Putamen (tissue), 1 donor: ENCODE measurements around the gene S100Z.
"Not testable (repeated sequence)": the region's sequence is repeated elsewhere in the genome, so short reads cannot be mapped to it uniquely, and the experiment has no call there.

Experiments used
- DNase-seq: peaks from one replicate; pipeline ENCODE4 v3.0.0-alpha.2; 2016; ENCODE audit warnings: low spot score

S100Z gene

DNA sequence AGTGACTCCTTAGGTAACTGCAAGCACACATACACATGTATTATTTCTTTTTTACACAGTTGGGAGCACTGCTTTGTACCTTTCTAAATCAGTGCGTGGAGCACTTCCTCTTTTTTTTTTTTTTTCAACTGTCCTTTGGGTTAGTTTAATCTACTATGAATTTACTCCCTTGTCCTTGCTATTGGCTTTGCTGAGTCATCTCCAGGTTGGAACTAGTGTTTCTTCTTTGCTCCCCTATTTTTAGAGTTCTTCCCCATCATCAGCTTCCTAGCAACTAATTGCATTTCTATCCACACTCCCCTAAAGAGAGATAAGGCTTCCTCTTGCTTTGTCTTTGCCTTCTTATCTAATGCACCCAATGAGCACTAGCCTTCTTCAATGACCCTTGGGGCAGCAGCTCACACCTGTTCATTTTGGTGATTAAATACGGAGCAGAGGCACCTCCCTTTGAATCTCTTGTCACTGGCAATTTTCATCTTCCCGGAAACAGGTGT, 24.3 kb downstream of the S100Z start:
- no peak for DNase-seq

DNA sequence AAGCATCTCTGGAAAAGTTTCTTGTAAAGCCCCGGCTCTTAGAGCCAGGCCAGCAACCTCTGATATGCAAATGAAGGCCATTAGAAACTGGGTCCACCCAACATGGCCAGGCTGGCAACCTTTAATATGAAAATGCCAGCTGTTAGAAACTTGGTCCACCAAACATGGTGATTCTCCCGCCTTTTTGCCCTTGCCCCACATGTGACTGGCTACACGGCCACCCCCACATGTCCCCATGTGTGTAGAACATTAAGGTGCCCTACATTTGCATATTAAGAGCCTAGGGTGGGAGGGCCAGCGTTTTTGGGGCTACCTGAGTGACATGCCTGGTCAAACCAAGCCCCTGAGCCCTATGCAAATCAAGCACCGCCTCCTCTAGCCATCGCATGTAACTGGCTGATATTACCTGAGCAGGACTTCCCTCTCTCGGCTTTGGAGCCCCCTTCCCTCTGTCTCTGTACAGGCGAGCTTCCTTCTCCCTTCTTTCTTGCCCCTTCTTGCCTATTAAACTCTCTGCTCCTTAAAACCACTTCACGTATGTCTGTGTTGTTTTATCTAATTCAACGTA, 39.0 kb downstream of the S100Z start:
- no peak for DNase-seq

DNA sequence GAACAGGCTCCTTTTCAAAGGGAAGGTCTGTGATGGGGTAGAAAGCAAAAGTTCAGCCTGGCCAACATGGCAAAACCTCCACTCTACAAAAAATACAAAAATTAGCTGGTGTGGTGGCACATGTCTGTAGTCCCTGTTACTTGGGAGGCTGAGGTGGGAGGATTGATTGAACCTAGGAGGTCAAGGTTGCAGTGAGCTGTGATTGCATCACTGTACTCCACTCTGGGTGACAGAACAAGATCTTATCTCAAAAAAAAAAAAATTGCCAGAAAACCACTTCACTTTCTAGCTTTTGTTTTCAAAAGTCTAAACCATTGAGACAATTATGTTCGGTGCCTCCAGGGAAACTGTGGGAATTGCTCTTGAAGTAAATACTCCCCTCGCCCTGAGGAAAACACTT, 43.5 kb downstream of the S100Z start:
- no peak for DNase-seq

DNA sequence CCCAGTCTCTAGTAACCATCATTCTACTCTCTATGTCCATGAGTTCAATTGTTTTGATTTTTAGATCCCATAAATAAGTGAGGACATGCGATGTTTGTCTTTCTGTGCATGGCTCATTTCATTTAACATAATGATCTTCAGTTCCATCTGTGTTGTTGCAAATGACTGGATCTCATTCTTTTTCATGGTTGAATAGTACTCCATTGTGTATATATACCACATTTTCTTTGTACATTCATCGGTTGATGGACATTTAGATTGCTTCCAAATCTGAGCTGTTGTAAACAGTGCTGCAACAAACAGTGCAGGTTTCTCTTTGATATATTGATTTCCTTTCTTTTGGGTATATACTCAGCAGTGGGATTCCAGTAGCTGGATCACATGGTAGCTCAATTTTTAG, 46.4 kb downstream of the S100Z start:
- DNase-seq: no peak

DNA sequence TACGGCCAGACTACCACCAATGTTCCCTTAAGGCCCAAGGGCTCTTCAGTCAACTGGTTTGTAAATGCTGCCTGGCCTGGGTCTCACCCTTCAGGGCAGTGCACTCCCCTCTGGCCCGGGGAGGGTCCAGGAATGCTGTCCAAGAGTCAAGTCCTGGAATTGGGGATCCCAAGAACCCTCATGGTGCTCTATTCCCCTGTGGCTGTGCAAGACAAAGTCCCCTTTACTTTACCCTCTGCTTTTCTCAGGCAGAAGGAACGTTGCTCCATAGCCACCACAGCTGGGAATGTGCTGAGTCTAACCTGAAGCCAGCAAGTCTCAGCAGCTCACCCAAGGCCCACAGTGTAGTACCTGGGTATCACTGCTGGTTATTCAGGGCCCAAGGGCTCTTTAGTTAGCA, 51.7 kb downstream of the S100Z start:
- DNase-seq: no peak

DNA sequence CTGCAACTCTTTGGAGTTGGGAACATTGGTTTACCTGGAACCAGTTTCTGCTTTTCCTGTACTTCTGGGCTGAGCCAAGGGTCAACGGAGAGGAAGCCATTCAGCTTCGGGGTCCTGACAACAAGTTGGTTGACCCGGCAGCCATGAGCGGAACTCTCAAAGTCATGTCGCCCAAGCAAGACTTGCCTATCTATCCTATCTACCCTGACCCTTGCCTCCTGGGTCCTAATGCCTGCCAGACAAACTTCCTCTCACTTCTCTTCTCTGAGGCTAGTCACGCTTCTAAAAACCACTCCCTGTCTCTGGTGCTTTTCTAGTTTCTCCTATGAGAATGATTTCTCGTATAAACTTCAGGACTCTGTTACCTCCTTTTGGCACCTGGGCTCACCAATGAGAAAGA, 58.4 kb downstream of the S100Z start:
- DNase-seq: no peak

DNA sequence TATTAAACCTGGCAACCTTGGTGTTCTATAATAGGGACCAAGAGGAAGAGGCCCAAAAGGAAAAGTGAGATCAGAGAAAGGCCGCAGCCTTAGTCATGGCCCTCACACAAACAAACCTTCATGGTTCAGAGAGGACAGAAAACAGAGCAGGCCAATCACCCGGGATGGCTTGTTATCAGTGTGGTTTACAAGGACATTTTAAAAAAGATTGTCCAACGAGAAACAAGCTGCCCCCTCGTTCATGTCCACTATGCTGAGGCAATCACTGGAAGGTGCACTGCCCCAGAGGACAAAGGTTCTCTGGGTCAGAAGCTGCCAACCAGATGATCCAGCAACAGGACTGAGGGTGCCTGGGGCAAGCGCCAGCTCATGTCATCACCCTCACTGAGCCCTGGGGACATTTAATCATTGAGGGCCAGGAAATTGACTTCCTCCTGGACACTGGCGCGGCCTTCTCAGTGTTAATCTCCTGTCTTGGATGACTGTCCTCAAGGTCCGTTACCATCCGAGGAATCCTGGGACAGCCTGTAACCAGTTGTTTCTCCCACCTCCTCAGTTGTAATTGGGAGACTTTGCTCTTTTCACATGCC, 60.6 kb downstream of the S100Z start:
- not testable (repeated sequence) for DNase-seq

DNA sequence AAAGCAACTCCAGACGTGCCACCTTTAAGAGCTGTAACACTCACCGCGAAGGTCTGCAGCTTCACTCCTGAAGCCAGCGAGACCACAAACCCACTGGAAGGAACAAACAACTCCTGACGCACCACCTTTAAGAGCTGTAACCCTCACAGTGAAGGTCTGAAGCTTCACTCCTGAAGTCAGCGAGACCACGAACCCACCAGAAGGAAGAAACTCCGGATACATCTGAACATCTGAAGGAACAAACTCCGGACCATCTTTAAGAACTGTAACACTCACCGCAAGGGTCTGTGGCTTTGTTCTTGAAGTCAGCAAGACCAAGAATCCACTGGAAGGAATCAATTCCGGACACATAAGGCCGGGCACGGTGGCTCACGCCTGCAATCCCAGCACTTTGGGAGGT, 64.9 kb downstream of the S100Z start:
- not testable (repeated sequence) for DNase-seq

DNA sequence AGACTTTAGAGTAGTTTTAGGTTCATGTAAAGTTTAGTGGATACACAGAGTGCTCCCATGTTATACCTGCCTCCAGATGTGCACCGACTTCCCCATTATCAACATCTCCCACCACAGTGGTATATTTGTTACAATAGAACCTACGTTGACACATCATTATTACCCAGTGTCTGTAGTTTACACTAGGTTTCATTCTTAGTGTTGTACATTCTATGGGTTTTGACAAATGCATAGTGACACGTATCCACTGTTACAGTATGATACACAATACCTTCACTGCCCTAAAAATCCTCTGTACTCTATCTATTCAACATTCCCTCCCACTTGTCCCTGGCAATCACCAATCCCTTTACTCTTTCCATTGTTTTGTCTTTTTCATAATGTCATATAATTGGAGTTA, 68.7 kb downstream of the S100Z start:
- no peak for DNase-seq

DNA sequence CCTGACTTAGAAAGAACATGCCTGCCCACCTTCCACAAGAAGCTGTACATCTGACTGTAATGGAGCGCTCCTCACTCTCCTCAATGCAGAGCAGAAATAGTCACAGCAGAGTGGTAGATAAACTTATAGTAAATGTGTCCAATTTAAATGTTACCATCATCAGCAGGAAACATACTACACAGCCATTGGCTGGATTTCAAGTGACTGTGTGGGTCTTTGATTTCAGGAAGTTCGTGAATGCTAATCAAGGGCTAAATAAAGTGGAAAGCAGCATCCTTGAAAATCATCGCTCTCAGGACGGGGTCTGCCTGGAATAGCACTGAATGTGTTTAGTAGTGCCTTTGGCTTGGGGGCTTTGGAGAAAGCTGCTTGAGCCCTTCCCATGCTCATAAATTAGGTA, 70.7 kb downstream of the S100Z start:
- no peak for DNase-seq

DNA sequence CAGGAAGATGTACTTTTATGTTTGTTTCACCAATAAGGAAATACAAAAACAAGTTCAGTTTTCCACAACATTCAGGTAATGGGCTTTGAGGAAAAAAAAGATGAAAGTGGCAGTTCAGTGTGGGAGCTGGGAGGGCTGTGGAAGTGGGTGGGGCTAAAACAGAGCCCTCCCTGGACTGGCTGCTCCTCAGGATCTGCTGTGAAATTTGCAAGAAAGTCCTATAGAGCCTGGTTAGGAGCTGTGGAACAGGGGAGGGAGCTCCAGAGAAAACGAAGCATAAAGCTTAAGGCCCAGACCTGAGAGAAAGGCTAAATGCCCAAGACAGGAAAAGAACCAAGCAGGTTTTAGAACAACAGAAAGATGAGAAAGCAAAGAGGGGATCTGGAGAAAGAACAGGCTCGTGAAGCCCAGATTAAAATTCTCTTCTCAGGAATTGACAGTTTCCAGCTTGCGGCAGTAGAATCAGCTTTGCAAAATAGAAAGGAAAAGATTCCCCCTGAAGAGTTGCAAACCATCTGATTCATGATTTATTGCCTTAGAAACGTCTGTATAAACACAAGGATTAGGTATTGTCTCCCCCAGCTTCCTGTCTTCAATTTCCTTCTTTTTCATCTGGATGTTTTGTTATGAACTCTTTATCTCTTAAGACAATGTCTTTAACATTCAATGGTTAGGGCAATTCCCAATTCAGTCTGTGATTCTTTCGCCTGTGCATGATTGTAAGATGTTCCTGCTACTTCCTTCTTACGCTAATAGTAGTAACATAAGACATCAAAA, 76.7 kb downstream of the S100Z start:
- no peak for DNase-seq

DNA sequence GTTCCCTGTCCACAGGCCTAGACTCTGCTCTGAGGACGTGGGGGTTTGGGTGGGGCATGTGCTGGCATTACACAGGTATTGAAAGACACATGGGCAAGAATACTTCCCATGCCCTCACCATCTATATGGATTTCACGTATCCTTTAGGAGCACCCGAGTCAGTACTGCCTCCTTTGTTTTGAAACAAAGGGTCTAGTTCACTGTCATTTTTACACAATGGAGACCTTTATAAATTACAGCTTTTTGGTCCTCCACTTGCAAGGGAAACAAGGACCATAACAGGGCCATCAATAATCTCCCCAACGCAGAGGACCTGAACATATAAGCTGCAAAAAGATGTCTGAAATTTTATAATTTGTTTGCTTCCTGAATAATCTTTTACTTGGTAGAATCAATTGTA, 78.1 kb downstream of the S100Z start:
- DNase-seq: peak; percentile 47

DNA sequence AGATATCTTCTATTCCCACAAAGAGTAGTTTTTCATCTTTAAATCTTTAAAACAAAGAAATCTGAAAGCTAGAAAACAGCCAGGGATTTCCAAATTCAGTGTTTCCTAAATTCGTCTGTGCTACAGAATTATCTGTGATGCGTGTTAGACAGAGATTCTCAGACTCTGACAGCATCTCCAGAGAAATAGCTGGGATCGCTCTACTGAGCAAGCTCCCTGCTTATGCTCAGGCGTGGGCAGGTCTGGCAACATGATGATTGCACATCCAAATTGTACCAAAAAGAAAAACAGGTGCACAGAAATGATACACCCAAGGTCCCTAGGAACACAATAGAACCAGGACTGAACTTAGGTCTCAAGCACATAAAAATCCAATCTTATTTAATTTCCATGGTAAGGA, 80.3 kb downstream of the S100Z start:
- no peak for DNase-seq

DNA sequence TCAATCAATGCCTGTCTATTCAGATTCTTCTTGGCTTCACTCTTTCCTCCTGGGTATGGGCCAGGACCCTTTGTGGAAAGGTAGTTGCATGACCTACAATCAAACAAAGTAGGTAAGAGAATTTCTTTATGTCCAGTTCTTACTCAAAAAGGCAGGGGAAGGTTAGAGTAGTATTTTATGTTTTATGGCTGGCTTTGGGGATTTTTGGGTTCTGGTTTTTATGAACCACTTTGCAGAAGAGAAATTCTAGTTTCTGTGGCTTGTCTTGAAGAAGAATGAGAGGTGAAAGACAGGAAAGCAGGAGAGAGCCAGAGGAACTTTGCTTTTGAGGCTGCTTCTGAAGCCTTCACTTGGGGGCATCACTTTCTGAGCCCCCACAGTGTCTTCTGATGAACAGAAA, 88.4 kb downstream of the S100Z start:
- no peak for DNase-seq

DNA sequence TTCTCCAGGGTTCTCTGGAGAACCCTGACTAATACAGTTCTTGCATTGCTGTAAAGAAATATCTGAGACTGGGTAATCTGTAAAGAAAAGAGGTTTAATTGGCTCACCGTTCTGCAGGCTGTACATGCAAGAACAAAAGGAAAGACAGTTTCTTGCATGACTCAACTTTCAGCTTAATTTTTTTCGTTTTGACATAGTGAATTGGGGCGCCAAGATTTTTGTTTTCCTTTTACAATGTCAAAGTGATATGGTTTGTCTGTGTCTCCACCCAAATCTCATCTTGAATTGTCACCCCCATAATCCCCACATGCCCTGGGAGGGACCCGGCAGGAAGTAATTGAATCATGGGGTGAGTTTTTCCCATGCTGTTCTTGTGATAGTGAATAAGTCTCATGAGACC, 91.2 kb downstream of the S100Z start:
- DNase-seq: no peak

DNA sequence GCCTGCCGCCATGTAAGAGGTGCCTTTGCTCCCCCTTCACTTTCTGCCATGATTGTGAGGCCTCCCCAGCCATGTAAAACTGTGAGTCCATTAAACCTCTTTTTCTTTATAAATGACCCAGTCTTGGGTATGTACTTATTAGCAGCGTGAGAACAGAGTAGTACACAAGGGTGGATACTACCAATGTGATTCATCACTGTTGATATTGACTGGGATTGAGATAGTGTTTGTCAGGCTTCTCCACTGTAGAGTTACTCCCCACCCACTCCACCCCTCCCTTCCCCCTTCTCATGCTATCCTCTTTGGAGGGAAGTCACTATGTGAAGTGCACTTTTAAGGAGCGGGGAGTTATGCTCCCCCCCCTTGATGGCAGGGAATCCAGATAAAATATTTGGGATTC, 91.6 kb downstream of the S100Z start:
- DNase-seq: no peak

DNA sequence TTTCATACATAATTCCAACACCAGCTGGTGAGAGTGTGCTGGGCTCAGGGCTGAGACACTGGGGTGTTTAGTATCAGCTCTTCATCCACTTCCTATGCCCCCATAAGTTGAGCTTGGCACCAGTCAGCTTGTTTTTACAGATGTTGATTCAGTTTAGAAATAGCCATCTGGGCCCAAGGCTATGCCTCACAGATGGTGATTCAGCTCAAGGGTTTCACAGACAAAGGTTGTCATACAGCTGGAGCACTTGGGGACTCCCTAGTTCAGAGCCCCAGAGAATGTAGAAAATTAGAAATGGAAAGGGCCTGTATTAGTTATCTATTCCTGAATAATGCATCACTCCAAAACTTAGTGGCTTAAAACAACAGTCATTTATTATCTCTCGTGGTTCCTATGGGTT, 92.8 kb downstream of the S100Z start:
- DNase-seq: no peak

DNA sequence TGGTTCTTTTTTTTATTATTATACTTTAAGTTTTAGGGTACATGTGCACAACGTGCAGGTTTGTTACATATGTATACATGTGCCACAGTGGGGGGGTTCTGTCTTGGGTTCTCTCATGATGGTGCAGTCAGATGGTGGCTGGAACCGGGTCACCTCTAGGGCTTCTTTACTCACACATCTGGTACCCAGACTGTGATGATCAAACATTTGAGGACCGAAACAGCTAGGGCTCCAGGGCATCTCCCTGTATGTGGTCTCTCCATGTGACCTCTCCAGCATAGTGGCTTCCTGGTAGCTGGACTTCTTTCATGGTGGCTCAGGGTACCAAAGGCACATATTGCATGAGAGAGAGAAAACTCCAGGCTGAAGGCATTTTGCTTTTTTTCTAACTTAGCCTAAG, 93.2 kb downstream of the S100Z start:
- no peak for DNase-seq

DNA sequence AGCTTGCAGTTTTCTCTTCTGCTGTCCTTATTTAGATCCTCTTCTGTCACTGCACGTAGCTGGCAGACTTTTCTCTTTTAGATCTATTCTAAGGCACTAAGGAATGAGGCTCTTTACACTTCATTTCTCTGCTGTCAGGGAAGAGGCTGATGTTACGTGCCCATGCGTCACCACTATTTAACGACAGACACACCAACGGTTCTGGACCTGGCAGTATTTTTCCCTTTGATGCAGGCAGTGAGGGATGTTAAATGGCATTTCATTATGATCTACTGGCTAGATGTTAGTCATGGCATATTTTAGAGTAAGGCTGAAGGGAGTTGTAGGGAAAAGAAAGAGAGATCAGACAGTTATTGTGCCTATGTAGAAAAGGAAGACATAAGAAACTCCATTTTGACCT, 94.8 kb downstream of the S100Z start:
- DNase-seq: no peak

DNA sequence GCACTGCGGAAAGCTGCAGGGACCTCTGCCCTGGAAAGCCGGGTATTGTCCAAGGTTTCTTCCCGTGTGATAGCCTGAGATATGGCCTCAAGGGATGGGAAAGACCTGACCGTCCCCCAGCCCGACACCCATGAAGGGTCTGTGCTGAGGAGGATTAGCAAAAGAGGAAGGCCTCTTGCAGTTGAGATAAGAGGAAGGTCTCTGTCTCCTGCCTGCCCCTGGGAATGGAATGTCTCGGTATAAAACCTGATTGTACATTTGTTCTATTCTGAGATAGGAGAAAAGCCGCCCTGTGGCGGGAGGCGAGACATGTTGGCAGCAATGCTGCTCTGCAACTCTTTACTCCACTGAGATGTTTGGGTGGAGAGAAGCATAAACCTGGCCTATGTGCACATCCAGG, 95.4 kb downstream of the S100Z start:
- not testable (repeated sequence) for DNase-seq

DNA sequence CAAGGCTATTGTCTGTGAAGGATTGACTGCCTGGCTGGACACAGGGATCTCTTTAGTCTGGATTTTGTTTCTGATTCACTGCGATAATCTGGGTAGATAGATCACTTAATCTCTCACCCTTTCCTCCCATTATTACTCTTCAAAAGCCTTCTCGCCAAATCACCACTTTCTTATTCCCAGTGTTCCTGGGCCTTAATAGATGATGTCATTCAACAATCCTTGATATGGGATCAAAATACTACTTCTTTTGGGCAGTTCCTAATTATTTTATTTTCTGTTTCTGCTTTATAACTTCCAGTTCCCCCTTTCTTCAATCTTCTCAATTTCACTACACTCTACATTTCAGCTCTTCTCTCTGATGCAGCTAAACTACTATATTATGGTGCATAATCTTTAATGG, 96.3 kb downstream of the S100Z start:
- no peak for DNase-seq

DNA sequence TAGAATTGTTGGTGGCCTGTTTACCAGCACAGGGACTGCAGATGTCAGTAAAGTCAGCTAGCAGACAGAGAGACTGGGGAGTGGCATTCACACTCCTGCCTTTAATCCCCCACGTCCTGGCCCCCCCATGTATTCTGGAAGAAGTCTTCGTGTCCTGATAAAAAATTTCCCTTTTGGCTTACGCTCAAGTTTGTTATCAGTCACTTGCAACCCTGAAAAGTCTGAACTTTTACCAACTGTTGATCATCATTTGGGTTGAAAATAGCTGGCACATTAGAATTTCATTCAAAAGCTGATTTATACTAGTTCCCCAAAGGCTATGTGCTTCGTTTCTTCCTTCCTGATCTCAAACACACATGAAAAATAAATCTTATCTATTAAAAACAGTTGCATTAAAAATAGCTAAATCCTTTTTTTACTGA, 97.3 kb downstream of the S100Z start:
- DNase-seq: no peak

DNA sequence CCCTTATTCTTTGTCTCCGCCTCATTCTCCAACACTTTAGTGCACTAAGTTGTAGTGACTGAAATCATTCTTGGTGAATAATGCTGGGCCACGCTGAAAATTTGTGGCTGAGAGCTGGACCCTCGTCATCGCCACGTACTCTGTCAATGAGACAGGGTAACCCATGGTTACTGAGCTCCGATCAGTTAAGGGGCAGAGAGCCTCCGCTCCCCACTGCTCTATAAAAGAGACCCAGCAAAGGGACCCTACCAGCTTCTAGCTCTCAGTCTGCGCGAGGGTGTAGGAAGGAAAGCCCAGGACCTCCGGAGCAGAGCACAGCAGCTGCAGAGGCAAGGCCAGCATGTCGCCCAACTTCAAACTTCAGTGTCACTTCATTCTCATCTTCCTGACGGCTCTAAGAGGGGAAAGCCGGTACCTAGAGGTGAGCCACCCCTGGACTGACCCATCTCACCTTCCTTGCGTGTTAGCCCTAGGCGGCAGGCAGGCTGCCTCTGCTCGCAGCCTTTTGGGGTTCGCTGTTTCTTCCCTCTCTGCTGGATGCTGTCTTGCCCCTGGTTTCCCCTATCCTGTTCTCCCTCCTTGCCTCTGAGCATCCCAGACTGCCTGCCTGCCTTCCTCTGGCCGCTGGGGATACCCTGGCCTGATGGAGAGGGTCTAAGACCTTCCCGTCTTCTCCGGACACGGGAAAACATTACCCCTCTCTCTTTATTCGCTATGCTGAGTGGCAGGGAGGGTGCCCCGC, 103.2 kb downstream of the S100Z start, which contains the start of gene CRHBP:
Gene CRHBP, plus strand, starts transcription at position 251 of the 742 bp plus-strand sequence. Its CDS starts 90 bp downstream, at position 341.
- no peak for DNase-seq
